Hematopoietic multipotent progenitor cell treated with erythropoietin and hydrocortisone succinate and interleukin-3 and kit ligand, for 4 days (in vitro differentiated cells): ENCODE data around the gene NKX2-3.

ENCODE experiments used
- DNase-seq: peaks from one replicate; pipeline ENCODE4 v3.0.0-alpha.2; 2015

Gene NKX2-3

GRCh38 chr10:99539120-99539519 is 6.4 kb downstream of the NKX2-3 start:
- no peak for DNase-seq

- DNase-seq = no peak
Observed at GRCh38 chr10:99539820-99540219, 7.1 kb downstream of the NKX2-3 start.

- DNase-seq = no peak
Observed at GRCh38 chr10:99540306-99540656, 7.5 kb downstream of the NKX2-3 start.

DNA sequence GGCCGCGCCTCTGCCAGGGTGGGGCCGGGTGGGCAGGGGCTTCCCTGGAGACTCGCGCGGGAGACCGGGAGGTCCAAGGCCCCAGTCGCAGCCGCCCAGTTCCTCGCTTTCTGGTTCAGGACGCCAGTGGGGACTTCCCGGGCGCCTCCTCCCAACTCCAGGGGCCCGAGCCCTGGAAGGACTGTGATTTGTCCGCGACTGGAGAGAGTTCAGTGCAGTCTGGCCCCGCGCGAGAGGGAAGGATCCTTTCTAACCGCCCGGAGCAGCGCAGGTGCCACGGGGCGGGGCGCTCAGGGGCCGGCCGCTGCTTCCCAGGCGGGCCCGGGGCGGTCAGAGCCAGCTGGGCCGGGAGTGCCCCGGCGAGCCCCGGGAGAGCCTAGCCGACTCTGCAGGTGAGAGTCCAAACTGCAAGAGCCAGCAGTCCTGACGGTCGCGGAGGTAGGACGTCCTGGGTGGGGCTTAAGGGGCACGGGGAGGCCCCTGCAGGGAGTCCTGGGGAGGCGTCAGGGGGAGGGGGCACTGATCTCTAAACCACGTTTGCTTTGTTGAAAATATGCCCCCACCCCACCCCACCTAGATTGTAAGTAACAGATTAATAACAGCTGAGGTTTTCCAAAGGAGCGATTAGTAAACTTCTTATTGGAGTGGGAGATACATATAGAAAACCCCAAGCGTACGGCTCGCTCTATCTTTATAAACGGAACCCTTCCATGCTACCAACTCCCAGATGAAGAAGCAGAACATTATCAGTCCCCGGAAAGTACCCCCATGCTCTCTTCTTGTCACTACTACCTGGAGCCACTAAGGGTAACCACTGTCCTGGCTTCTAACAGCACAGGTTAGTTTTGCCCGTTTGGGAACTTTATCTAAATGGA is 8.2 kb downstream of the NKX2-3 start:
- DNase-seq = no peak

GRCh38 chr10:99544322-99544721 is 11.6 kb downstream of the NKX2-3 start:
- no peak for DNase-seq

DNA sequence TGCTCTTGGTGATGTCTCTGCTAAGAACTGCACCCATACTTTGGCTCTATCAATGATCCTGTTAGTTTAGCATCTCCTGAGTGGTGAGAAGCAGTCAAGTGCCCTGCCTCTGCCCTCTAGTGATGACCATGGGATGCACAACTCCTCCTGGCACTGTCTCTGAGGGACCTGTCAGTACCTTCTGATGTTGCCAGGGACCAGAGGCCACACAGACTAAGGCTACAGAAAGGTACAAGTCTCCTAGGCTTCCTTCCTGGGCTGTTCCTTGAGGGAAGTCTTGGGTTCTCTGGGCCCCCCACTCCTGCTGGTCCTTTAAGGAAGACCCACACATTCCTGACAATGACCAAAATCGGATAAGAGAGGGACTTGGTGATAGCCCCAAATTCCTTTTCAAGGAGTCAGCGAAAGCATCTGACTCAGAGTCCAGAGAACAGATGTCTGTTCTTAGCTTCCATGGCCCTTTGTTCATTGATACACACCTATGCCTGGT is 15.3 kb downstream of the NKX2-3 start:
- DNase-seq = peak; percentile 82

DNA sequence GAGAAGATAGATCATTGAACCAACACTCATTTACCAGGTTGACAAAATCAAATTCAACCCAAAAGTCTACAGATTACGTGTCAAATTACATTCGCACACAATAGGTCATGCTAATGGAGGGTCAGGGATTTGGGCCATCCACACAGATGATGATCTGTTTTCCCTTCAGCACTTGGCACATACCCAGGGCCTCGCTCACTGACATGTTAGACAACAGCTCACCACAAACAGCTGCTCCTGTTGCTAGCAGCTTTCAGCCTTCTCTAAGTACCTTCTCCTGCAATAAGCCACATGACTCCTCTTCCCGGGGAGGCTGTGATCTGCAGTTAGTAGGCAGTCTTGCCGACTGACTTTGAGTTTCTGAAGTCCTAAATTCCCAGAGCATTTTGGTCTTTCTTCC is 18.4 kb downstream of the NKX2-3 start:
- DNase-seq = peak; percentile 69

GRCh38 chr10:99551616-99552015 is 18.9 kb downstream of the NKX2-3 start:
- DNase-seq = no peak

DNA sequence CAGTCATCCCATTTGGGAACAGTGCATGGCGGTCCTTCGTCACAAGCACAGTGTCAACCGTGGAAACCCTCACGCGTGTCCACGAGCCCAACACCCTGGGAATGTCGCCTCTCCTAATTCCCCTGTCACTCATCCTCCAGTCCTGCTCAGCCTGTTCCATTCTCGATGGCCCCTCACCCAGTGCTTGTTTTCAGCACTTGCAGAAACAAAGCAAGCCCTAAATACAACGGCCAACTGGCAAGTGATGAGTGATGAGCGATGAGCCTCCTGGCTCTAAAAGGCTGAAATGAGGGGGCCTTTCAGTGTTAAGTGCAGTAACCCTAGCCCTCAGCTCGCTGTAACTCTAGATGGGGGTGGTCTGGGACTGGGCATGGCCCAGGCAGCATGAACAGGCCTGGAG is 22.6 kb downstream of the NKX2-3 start:
- DNase-seq = no peak

GRCh38 chr10:99555825-99556523 is 23.2 kb downstream of the NKX2-3 start:
- DNase-seq = peak; percentile 51

GRCh38 chr10:99557044-99557443 is 24.3 kb downstream of the NKX2-3 start:
- no peak for DNase-seq

DNA sequence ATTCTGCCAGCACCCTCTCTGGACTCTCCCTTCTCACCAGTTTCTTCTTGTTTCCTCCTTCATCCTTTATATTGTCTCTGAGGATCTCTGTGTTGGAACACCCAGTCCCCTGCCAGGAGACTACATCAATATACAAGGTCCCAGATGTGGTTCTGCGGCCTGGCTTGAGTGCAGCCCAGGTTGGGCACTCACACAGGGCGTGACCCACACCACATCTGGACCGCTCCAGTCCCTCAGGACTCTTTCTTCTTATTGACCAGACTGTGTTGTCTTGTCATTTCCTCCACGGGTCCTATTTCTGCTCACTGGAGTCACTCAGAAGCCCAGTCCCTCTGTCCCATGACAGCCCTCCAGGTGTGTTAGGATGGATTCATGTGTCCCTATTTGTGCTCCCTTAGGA is 26.0 kb downstream of the NKX2-3 start:
- no peak for DNase-seq

GRCh38 chr10:99560277-99561126 is 27.8 kb downstream of the NKX2-3 start:
- peak; percentile 70 for DNase-seq

GRCh38 chr10:99562631-99563030 is 29.9 kb downstream of the NKX2-3 start:
- no peak for DNase-seq

DNA sequence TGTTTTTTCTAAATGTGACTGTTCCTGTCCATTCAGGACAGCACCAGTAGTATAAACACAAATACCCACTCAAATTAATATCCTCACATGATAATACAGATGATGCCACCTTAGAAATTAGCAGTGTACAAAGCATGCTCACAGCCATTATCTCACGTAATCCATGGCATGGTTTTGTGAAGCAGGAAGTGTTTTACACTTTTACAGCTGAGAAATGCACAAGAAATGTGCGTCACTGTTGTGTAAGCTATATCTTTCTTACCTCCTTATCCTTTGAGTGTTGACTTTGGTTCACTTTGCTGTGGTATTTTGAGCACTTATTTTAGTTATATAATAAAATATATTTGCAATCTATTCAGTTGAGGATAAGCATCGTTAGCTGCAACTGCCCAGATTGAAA is 31.6 kb downstream of the NKX2-3 start:
- no peak for DNase-seq

DNA sequence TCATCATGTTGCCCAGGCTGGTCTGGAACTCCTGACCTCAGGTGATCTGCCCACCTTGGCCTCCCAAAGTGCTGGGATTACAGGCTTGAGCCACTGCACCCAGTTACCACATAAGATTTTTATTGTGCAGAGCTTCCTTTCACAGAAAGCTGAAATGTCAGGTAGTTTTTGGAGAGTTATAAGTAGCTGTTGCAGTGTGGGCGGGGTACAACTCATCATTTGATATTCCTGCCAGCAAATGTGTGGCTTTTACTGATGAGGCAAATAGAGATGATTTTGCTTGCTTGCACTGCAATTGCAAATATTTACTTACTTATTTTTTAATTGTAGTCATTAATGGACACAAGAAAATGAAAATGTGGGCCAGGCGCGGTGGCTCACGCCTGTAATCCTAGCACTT is 32.4 kb downstream of the NKX2-3 start:
- DNase-seq = no peak

DNA sequence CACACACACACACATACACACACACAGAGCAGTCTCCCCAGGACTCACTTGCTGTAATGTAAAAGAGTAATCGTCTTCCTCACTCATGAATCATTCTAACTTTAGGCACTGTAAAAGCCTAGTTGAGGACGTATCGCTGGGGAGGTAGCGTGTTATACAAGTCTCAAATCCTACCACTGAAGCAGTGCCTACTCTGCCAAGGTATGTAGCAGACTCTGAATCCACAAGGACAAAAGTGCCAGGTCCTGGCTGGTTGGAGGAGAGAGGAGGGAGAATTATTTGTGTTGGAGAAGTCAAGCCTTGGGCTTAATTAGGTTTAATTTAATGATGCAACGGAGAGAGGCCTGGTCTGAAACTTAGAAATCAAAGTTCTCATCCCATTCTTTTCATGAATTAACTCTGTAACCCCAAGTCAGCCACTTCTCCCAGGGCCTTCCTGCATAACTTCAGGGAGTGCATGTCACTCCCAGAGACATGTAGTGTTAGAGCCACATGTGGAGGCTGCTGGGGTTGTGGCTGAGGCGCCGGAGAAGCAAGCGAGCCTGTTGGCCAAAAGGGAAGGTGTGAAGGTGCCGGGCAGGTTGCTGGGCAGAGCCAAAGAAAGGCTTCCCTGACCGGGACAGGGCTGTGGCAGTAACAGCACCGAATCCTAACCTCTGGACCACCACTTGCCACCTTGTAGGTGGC is 36.7 kb downstream of the NKX2-3 start:
- DNase-seq = no peak

- DNase-seq = no peak
Observed at GRCh38 chr10:99569961-99570360, 37.2 kb downstream of the NKX2-3 start.

GRCh38 chr10:99571816-99572215 is 39.1 kb downstream of the NKX2-3 start:
- DNase-seq = no peak

- DNase-seq = no peak
Observed at GRCh38 chr10:99573790-99574189, 41.0 kb downstream of the NKX2-3 start.

- DNase-seq = no peak
Observed at GRCh38 chr10:99579971-99580370, 47.2 kb downstream of the NKX2-3 start.

DNA sequence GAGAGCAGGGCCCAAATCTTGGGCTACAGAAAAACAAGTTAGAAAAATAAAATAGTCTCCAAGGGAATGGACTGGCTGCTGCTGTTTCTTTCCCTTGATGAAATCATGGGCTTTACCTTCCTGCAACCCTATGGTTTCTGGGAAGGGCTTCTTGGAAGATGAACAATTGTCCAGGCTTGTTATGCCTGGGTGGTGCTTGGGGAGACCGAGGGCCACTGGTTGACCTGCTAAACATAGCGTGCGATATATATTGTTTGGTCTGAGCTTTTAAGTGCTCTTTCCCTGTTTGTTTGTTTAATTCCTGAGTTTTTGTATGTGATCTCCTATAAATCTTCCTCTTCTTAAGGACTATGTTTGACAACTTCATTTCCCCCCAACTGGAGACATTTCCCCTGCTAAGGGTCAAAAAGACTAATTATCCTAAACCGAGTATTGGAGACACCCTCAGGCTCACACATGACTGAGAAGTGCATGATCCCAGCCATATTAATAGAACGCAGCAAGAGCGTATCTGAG is 49.6 kb downstream of the NKX2-3 start:
- DNase-seq = no peak
